K562 (cell line): ENCODE measurements around the gene GALNT15. TPM values are rescaled to one million over a fixed set of nuclear protein-coding genes. Genes with fewer than 3 reads are reported as not detected.

Source experiments
- ATAC-seq: fragments of 200-7000 bp; cut with Tn5 transposase; 3 replicates; pipeline ENCODE4 v1.9.1; 2020; ENCODE audit warnings: moderate library complexity
- BruUV-seq: library from RNA; stranded (reverse); fragments of 400-500 nt; replicated peaks from 2 replicates; lab custom pipeline; 2021; lab: Mats Ljungman, UMichigan
- CTCF ChIA-PET: fragments of 300-600 bp; formaldehyde crosslinking; extraction: SDS; loops from one replicate; lab custom pipeline; 2021; ENCODE audit warnings: low intra/inter-chr PET ratio; lab: Yijun Ruan, JAX
- POLR2A ChIA-PET: fragments of 300-600, 350-650 bp; sonication (Branson Sonifier 250); formaldehyde crosslinking; extraction: SDS; loops from one replicate; lab custom pipeline; 2021; ENCODE audit warnings: antibody characterized with exemption, inconsistent platforms; lab: Yijun Ruan, JAX
- DNase-seq, 4 experiments: peaks; one replicate each; pipeline versions ENCODE4 v3.0.0 to v3.0.0-alpha.2; 2011 to 2018; ENCODE audit warnings: low spot score in 3 of 4, mixed read lengths in 3 of 4; ENCODE audit errors: extremely low read depth in 1 of 4
- FAIRE-seq: peaks from 2 replicates; lab custom pipeline; 2011; peaks lifted over from hg19 to GRCh38; lab: Jason Lieb, UNC
- H2AFZ ChIP-seq: 2 replicates; pipeline ENCODE4 v1.6.0; 2011; ENCODE audit warnings: low read depth, low read length, control low read depth, inconsistent platforms
- H3K27ac ChIP-seq: fragments of 200-600 bp; 3 replicates; pipeline ENCODE4 v1.8.0; 2011; ENCODE audit warnings: low read depth, mild to moderate bottlenecking, control low read depth, inconsistent platforms, low read length, moderate library complexity, mixed read lengths; ENCODE audit errors: extremely low read depth
- H3K27me3 ChIP-seq, 2 experiments: fragments of 300-600 bp in 1 of 2; 2 replicates in 1 of 2; 3 replicates in 1 of 2; pipeline versions ENCODE4 v1.6.0 to v1.8.0; 2011; ENCODE audit warnings: inconsistent platforms in 2 of 2, low read length in 2 of 2, mild to moderate bottlenecking in 1 of 2, mixed read lengths in 1 of 2, moderate library complexity in 1 of 2; ENCODE audit not compliant: control insufficient read depth in 2 of 2, insufficient read depth in 2 of 2
- H3K36me3 ChIP-seq: fragments of 300-600 bp; 3 replicates; pipeline ENCODE4 v1.8.0; 2011; ENCODE audit warnings: mild to moderate bottlenecking, low read length, inconsistent platforms; ENCODE audit not compliant: control insufficient read depth, insufficient read depth
- H3K4me1 ChIP-seq, 2 experiments: fragments of 200-600 bp in 1 of 2; replicated peaks in 1 of 2; 2 replicates in 1 of 2; 3 replicates in 1 of 2; pipeline versions ENCODE4 v1.5.1 to v1.8.0; 2011; ENCODE audit warnings: inconsistent platforms in 2 of 2, low read length in 2 of 2, mild to moderate bottlenecking in 1 of 2, mixed read lengths in 1 of 2, moderate library complexity in 1 of 2; ENCODE audit not compliant: control insufficient read depth in 2 of 2, insufficient read depth in 2 of 2
- H3K4me2 ChIP-seq: 2 replicates; pipeline ENCODE4 v1.6.1; 2011; ENCODE audit warnings: low read length, control low read depth, inconsistent platforms, mixed read lengths; ENCODE audit not compliant: insufficient read depth
- H3K4me3 ChIP-seq: fragments of 200-600 bp; sonication (generic), shearing (Covaris generic); 2 replicates; pipeline ENCODE4 v1.5.1; 2016; ENCODE audit warnings: control low read depth, inconsistent platforms
- H3K79me2 ChIP-seq: fragments of 200-600 bp; 3 replicates; pipeline ENCODE4 v1.8.0; 2011; ENCODE audit warnings: low read length, inconsistent platforms; ENCODE audit not compliant: control insufficient read depth, insufficient read depth
- H3K9ac ChIP-seq, 2 experiments: 2 replicates each; pipeline versions ENCODE4 v1.6.0 to v1.6.1; 2011; ENCODE audit warnings: low read depth in 2 of 2, low read length in 2 of 2, control low read depth in 1 of 2, inconsistent platforms in 1 of 2, mild to moderate bottlenecking in 1 of 2, mixed read lengths in 1 of 2; ENCODE audit not compliant: insufficient read depth in 1 of 2
- H3K9me1 ChIP-seq: one replicate; pipeline ENCODE4 v1.6.0; 2011; ENCODE audit warnings: inconsistent platforms, mild to moderate bottlenecking, low read length, moderate library complexity; ENCODE audit not compliant: control insufficient read depth, insufficient read depth
- H3K9me3 ChIP-seq: replicated peaks from 2 replicates; pipeline ENCODE4 v1.5.1; 2011; ENCODE audit warnings: low read depth, low read length, inconsistent platforms; ENCODE audit not compliant: control insufficient read depth, insufficient read depth
- H4K20me1 ChIP-seq: replicated peaks from 2 replicates; pipeline ENCODE4 v1.6.1; 2011; ENCODE audit warnings: low read length, inconsistent platforms, mixed read lengths; ENCODE audit not compliant: control insufficient read depth, insufficient read depth
- CC2D1A ChIP-seq: fragments of 450-650 bp; IDR thresholded peaks from 2 replicates; pipeline ENCODE4 v1.6.1; 2017; ENCODE audit warnings: mild to moderate bottlenecking
- CCNT2 ChIP-seq: IDR thresholded peaks from 2 replicates; pipeline ENCODE4 v1.6.1; 2011; ENCODE audit warnings: borderline replicate concordance, low read depth, mild to moderate bottlenecking, moderate library complexity, mixed read lengths, low read length; ENCODE audit not compliant: insufficient read length; ENCODE audit errors: extremely low read depth
- CHCHD3 ChIP-seq: fragments of 250-450 bp; sonication (Bioruptor Pico); IDR thresholded peaks from 2 replicates; pipeline ENCODE4 v2.1.2; 2022; ENCODE audit warnings: mild to moderate bottlenecking
- E2F1 ChIP-seq: sonication (generic); formaldehyde crosslinking; IDR thresholded peaks from 2 replicates; pipeline ENCODE4 v1.8.1; 2023; ENCODE audit warnings: mild to moderate bottlenecking, missing genetic modification reagents, moderate library complexity
- FOXK2 ChIP-seq, 2 experiments: fragments of 450-650 bp; IDR thresholded peaks in 1 of 2; conservative IDR thresholded peaks in 1 of 2; 2 replicates each; pipeline ENCODE4 v1.6.1; 2016; ENCODE audit warnings: low read depth in 2 of 2, mild to moderate bottlenecking in 1 of 2
- KAT8 ChIP-seq: fragments of 450-650 bp; IDR thresholded peaks from 2 replicates; pipeline ENCODE4 v1.6.1; 2016; ENCODE audit warnings: low read depth, mild to moderate bottlenecking
- PHB2 ChIP-seq: fragments of 450-650 bp; IDR thresholded peaks from 2 replicates; pipeline ENCODE4 v1.6.1; 2017; ENCODE audit warnings: low read depth
- SMARCC2 ChIP-seq: fragments of 450-650 bp; IDR thresholded peaks from 2 replicates; pipeline ENCODE4 v1.6.1; 2017; ENCODE audit warnings: antibody characterized with exemption, moderate library complexity, mild to moderate bottlenecking, low read depth
- TBL1XR1 ChIP-seq, 2 experiments: IDR thresholded peaks; 2 replicates each; pipeline ENCODE4 v1.6.1; 2012; ENCODE audit warnings: improper control_type of control experiment in 2 of 2, low read length in 2 of 2, mild to moderate bottlenecking in 1 of 2
- ZNF586 ChIP-seq: fragments of 450-650 bp; formaldehyde crosslinking; conservative IDR thresholded peaks from 2 replicates; pipeline ENCODE4 v1.4.0; 2020; ENCODE audit warnings: mild to moderate bottlenecking, moderate library complexity
- WGBS: fragments of 100-300 bp; shearing (Covaris generic); methylation state at CpG from one replicate; pipeline ENCODE4 v1.1.6; 2016; ENCODE audit warnings: low coverage, mixed read lengths; ENCODE audit not compliant: insufficient coverage; ENCODE audit errors: missing lambda C conversion rate; 5-methylcytosine and 5-hydroxymethylcytosine counted together
- in situ Hi-C: fragments of 300-500 bp; cut with MboI; formaldehyde crosslinking; loops from 4 replicates; pipeline ENCODE4 v1.15.0; 2018; ENCODE audit warnings: inconsistent platforms, mixed read lengths
- intact Hi-C: fragments of 100-400 bp; cut with micrococcal nuclease; formaldehyde crosslinking; loops from 2 replicates; pipeline ENCODE4 v1.14.2; 2022
- polyA plus RNA-seq, 8 experiments: library from polyadenylated mRNA; depleted of rRNA in 4 of 8; stranded (reverse) in 5 of 8; unstranded in 3 of 8; fragments of >200 nt; fragmentation: Nextera tagmentation in 2 of 8; fragmentation: Illumina TruSeq in 1 of 8; extraction: Ambion mirVana in 2 of 8; extraction: Trizol in 1 of 8; gene quantifications; 2 replicates each; pipeline versions ENCODE4 v1.2.1 to v1.2.3, GENCODE V29; 2011 to 2014; ENCODE audit warnings: inconsistent platforms in 1 of 8, missing spikeins in 1 of 8
- total RNA-seq, 7 experiments: library from RNA; depleted of rRNA in 6 of 7; stranded (reverse); fragments of >200 nt in 6 of 7; fragmentation: Illumina TruSeq in 2 of 7; extraction: Trizol in 2 of 7; gene quantifications; 2 replicates each; pipeline versions ENCODE4 v1.2.1 to v1.2.3, GENCODE V29; 2011 to 2021; ENCODE audit warnings: low replicate concordance in 1 of 7

GALNT15 gene
- total and polyA plus RNA-seq, 9 of the 15 experiments (the other 6 are each of a cell fraction or from before 2014, with no cell fraction given), result not detected

GRCh38 chr3:16234281-16234680, 59.8 kb downstream of the GALNT15 start:
- no peak for TF ChIP-seq CHCHD3 (CRISPR knock-in tag)
- TF ChIP-seq CCNT2, result no peak
- TF ChIP-seq KAT8, result no peak
- no peak for TF ChIP-seq PHB2
- no peak for TF ChIP-seq ZNF586 (CRISPR knock-in tag)
- no peak for TF ChIP-seq TBL1XR1 (IDR thresholded peaks at IDR 0.05; ENCODE audit: low read length in 2 of 2)
- TF ChIP-seq CC2D1A, result no peak
- TF ChIP-seq SMARCC2, result no peak
- TF ChIP-seq FOXK2 (conservative IDR thresholded peaks at IDR 0.05 in 1 of 2, IDR thresholded peaks at IDR 0.05 in 1 of 2; ENCODE audit: low read depth in 2 of 2), result no peak
- TF ChIP-seq E2F1 (CRISPR knock-in tag), result no peak
- WGBS, result 63% methylated on average over 2 of the region's 2 CpGs
- no peaks in the 10 kb centered on the region for H3K9me3 ChIP-seq
- DNase-seq, result no peak
- intact Hi-C loops (no loop called here), in situ Hi-C loops (no loop called here)
- no peak overlapping the region for H2AFZ ChIP-seq
- ATAC-seq, result no peak
- CTCF ChIA-PET, result no interaction called here
- H3K27ac ChIP-seq, result no peak overlapping the region
- no peaks in the 10 kb centered on the region for H3K36me3 ChIP-seq
- no peaks in the 10 kb centered on the region; a peak in 2 of 5 replicates for H3K4me1 ChIP-seq
- no peak overlapping the region for H3K4me2 ChIP-seq
- no peaks in the 10 kb centered on the region for H3K79me2 ChIP-seq
- POLR2A ChIA-PET, result interaction anchor here (1.4 kb wide), 1 partner anchor 21 kb away, joined by 4 read pairs; no protein-coding TSS in a partner anchor
- no peak overlapping the region for H3K4me3 ChIP-seq
- H3K27me3 ChIP-seq, result peaks cover 2 to 11% of the 10 kb centered on the region in 2 experiments; a peak in 4 of 5 replicates
- BruUV-seq, result no TSS peak
- FAIRE-seq, result no peak
- no peaks in the 10 kb centered on the region for H3K9me1 ChIP-seq
- H3K9ac ChIP-seq, result no peak overlapping the region
- no peaks in the 10 kb centered on the region for H4K20me1 ChIP-seq
